HG02759 (cell line): Measurements from ENCODE around the gene PPP1R3A.

Experiments
- ATAC-seq: cut with Tn5 transposase; IDR thresholded peaks from one replicate; pipeline ENCODE4 v1.9.1; 2021; ENCODE audit warnings: mild to moderate bottlenecking, moderate library complexity; ENCODE audit not compliant: unreplicated experiment

The PPP1R3A gene

GRCh38 chr7:113880559-113880958 is 38.2 kb downstream of the PPP1R3A start:
- ATAC-seq, result no peak

DNA sequence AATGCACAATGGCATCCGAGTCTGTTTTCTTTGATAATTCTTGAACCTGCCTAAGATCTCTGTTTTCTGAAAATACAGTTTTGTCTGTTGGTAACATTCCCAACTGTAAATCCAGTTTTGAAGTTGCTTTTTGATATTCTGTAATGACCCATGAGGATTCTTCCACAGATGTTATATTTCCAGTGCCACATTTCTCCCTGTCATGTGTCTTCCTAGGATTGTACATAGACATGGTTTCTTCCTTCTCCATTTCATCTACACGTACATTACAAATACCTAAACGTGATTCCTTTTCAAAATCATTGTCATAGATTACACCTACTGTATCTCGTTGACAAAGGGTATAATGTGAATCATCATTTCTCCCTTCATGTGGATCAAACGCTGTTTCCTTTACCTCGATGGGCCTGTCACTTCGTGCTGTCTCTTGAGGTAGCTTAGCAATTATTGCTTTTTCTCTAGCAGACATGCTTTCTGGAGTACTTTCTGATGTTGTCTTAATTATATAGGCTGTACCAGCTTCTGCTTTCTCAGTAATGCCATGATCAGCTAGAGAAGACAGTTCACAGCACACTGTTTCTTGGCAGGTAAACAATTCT is 40.3 kb downstream of the PPP1R3A start:
- no peak for ATAC-seq

DNA sequence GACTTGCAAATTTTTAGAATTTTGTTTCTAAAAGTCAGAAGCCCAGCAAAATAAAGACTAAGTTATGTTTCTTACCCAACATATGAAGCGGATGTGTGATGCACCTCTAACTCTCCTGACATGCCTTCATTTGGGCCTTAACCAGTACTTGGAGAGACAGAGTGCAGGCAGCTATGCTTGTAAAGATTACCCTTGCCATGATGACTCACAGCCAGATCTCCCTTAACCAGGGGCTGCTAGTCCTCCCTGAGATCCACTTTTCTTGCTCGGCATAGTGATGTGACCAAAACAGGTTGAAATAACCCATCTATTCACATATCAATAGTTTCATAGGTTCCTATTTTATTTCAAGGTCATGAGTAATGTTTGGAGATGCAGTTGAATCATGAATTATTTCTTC is 43.6 kb downstream of the PPP1R3A start:
- ATAC-seq, result no peak

DNA sequence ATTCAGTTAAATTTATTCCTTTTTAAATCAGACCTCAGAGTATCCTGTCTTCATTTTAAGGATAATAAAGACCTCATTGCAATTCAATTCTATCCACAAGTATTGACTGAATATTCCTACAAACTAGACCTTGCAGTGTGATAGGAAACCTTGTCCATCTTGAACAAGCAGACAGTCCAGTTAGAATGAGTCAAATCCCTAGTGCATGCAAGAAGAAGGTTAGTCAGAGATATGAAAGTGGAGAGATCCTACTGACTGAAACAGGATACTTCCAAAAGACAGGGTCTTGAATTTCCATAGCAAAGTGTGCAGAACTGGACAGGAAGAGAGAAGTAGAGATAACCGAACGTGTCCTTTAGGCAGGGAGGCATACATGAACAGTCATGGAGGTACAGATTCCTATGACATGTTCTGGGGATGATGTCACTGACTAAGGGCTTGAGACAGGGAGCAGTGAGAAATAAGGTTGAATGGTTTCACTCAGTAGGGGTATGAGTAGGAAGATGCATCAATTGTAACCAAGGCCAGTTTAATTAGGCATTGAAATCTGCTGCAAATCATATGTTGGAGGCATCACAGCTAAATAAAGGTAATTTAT is 45.2 kb downstream of the PPP1R3A start:
- no peak for ATAC-seq

DNA sequence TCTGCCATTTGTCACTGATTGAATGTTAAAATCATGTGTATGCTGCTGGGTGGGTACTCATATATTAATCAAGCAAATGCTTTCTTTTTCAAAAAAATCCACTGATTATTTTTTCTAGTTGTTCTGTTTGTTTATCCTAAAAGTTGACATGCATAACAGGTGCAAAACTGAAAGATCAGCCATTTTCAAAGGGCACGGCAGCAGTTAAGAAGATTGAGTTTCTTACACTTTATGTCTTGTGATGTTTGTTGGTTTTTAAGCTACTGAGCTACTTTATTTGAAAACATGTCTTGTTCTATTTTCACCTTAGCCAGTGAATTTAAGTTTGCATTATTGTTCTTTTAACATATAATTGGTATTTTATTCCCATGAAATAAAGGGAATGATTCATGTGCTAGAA is 45.8 kb downstream of the PPP1R3A start:
- ATAC-seq, result no peak

DNA sequence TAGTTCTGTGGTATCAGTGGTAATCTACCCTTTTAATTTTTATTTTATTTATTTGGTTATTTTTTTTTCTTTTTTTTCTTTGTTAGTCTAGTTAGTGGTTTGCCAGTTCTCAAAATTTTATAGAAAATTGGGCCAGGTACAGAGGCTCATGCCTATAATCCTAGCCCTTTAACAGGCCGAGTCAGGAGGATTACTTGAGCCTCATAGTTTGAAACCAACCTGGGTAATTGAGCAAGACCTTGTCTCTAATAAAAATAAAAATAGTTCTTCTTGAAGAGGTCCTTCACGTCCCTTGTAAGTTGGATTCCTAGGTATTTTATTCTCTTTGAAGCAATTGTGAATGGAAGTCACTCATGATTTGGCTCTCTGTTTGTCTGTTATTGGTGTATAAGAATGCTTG is 51.5 kb downstream of the PPP1R3A start:
- ATAC-seq, result no peak

DNA sequence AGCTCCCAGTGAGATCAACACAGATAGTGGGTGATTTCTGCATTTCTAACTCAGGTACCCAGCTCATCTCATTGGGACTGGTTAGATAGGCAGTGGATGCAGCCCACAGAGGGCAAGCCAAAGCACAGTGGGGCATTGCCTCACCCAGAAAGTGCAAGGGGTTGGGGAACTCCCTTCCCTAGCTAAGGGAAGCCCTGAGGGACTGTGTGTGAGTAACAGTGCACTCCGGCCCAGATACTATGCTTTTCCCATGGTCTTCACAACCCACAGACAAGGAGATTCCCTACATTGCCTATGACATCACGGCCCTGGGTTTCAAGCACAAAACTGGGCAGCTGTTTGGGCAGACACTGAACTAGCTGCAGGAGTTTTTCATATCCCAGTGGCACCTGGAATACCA is 62.8 kb downstream of the PPP1R3A start:
- ATAC-seq, result no peak

DNA sequence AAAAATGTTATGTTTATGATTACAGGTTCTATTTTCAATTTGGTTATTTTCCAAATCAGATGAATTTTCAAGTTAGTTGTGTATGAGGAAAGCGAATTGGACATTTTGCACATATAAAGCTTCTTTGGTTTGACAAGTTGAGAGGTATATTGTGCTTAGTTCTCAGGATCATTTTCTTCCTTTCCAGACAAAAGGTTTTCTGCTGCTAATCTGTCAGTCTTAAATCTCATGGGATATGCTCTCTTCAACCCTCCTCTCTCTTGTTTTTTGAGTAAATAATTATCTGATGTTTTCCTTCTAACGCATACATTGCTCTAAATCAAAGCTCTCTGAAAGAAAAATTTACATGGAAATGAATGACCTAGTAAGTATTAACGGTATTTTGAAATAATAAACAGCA is 77.9 kb downstream of the PPP1R3A start:
- ATAC-seq, result no peak

- ATAC-seq, result no peak
Observed at GRCh38 chr7:113835367-113835766, 83.4 kb downstream of the PPP1R3A start.

DNA sequence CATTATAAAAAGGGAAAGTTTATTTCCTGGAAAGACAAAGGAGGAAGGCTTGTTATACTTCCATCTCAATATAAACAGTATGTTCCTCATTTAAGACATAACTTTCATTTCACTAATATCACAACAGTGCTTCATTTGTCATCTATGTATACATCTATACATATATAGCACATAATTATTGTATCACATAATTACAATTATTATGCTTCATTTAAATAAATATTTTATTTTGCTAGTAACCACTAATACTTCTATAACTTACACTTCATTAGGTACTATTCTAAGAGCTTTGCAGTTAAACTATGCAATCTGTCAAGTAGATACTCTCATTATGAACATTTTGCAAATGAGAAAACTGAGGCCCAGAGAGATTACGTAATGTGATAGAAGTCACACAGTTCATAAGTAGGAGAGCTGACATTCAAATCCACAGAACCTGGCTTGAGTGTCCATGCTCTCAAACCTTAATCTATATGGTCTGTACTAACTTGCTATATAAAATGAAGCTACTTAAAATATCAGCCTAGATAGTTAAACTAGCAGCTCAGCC is 86.5 kb downstream of the PPP1R3A start:
- ATAC-seq, result no peak

DNA sequence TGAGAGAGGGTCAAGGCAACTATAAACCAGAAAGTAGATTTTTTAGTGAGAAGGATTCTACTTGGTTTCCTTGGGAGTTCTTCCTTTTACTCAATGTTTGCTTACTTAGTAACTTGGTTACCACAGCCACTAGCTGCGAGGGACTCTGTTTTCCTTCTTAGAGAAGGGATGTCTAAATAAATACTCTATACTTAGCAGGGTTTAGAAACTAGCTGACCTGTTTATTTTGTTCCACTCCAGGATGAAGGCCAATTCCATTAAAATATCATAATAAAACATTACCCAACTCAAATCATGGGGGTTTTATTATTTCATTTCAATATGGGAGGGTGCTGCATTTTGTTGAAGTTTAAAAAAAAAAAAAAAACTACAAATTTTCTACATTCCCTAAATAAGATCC is 87.3 kb downstream of the PPP1R3A start:
- no peak for ATAC-seq

- no peak for ATAC-seq
Observed at GRCh38 chr7:113828581-113828980, 90.2 kb downstream of the PPP1R3A start.
